Cerebellar cortex (tissue), 1 donor: ENCODE results near the gene GRIN2C.

ENCODE experiments used
- DNase-seq: peaks from one replicate; pipeline ENCODE4 v3.0.0-alpha.2; 2015; ENCODE audit warnings: low spot score

Gene GRIN2C

DNA sequence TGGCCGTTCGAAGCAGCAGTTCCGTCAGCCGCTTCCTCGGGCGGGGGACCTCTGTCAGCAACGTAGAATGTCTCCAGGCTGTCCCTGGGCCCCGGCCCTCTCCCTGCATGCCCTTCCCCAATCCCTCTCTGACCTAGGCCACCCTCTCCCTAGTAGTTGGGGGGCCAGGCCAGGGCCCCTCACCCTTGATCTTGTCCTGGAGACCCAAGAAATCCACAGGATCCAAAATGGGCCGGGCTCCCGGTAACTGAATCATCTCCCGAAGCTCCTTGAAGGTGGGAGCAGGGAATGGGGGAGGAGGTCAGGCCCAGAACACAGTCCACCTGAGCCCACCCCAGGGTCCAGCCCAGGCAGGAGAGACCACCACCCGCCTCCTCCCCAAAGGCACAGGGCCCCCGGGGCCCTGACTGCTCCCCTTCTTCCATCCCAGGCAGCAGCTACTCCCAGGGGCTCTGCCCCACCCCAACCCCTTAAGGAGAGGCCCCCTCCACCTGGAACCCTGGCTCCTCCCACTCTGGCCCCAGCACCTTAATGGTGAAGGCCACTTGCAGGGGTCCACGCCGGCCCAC is 4.7 kb upstream of the GRIN2C start:
- no peak for DNase-seq

DNA sequence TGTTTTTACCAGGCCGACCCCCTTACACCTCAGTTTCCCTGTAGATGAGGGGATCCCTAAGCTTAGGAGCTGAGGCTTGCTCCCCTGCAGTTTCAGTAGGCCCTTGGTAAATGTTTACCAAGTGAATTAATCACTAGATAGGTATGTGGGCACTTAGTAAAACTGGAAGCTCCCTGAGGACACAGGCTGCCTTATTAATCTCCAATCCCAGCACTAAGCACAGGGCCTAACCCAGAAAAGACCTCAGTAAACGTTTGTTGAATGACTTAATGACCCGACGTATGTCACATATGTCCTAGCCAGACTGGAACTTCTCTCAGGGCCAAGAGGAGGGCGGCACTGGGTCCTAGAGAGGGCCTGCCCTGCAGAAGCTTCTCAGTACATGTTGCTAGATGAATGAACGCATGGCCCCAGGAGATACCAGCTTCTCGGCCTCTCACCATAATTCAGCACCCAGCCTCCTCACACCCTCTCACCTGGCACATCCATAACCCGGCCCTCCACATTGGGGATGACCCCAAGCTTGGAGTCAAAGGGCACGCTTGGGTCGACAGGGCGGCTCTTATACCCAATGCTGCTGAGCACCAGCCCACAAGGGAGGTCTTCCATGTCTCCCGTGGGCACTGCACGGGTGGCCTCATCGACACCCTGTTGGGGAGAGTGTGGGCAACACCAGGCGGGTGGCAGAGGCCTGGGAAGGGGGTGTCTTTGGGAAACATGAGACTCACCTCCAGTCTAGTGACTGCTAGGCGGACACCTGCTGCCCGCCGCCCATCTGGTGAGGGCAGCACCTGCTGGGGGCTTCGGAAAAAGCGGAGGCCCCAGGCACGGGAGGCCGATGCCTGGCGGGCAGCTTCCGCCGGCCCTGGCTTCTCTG is 4.0 kb upstream of the GRIN2C start:
- peak; percentile 50 for DNase-seq

DNA sequence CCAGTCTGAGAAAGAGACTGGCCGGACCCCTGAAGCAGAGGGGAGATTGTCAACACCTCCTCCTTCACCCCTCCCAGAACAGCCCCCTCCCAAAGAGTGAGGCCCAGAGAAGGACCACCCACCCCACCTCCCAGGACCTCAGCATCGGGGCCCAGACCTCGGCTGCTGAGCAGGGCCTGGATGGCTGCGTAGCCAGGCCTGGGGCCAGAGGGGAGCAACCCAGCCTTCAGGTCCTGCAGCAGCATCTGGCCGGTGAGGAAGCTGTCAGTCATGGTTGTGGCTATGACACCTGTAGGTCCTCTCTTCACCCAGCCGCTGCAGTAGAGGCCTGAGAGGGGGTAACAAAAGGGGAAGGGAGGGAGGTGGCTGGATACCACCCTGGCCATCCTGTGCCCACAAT is 3.2 kb upstream of the GRIN2C start:
- DNase-seq = no peak

GRCh38 chr17:74862108-74862901 is 2.6 kb upstream of the GRIN2C start:
- DNase-seq = peak; percentile 88

GRCh38 chr17:74861662-74862107 is 2.0 kb upstream of the GRIN2C start:
- no peak for DNase-seq

- no peak for DNase-seq
These were observed 1.4 kb upstream of the GRIN2C start for GRCh38 chr17:74860872-74861661.

- no peak for DNase-seq
These were observed 665 bp upstream of the GRIN2C start for GRCh38 chr17:74860229-74860871.

- DNase-seq = peak; percentile 60
These were observed 820 bp downstream of the GRIN2C start for GRCh38 chr17:74858672-74859458.

GRCh38 chr17:74857191-74857590 is 2.5 kb downstream of the GRIN2C start:
- peak; percentile 49 for DNase-seq

DNA sequence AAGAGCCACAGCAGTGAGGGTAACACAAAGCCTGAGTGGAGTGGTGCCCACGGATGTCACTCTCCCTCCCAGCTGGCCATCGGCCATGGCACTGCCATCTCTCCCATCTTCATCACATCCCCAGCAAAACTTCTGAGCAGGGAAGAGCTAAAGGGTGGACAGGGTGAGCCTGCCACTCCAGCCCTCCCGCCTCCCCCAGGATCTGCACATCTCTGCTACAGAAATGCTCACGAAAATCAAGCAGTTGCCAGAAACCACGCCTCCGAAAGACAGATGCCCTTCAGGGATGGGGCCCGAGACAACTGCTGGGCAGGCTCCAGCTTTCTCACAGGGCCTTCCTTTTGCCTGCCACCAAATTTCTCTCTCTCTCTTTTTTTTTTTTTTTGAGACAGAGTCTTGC is 3.6 kb downstream of the GRIN2C start:
- DNase-seq = peak; percentile 88

- DNase-seq = no peak
These were observed 4.4 kb downstream of the GRIN2C start for GRCh38 chr17:74855323-74855722.

- DNase-seq = no peak
These were observed 4.9 kb downstream of the GRIN2C start for GRCh38 chr17:74854792-74855191.

DNA sequence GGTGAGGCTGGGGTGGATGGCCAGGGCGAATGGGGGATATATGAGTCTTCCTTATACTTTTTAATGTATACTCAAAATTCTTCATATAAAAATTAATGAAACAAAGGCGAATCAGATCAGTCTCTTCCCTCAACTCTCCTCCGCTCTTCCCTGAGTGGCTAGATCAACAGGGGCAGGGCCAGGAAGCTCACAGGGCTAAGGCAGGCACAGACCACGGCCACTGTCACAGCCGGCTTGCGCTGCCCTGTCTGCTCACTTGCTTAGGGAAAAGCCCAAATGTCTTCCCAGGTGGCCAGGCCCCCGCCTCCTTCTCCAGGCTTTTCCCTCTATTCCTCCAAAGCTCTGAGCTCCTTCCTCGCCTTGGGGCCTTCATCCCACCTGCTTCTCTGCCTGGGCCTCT is 6.0 kb downstream of the GRIN2C start:
- peak; percentile 73 for DNase-seq

- no peak for DNase-seq
These were observed 6.7 kb downstream of the GRIN2C start for GRCh38 chr17:74853048-74853397.

DNA sequence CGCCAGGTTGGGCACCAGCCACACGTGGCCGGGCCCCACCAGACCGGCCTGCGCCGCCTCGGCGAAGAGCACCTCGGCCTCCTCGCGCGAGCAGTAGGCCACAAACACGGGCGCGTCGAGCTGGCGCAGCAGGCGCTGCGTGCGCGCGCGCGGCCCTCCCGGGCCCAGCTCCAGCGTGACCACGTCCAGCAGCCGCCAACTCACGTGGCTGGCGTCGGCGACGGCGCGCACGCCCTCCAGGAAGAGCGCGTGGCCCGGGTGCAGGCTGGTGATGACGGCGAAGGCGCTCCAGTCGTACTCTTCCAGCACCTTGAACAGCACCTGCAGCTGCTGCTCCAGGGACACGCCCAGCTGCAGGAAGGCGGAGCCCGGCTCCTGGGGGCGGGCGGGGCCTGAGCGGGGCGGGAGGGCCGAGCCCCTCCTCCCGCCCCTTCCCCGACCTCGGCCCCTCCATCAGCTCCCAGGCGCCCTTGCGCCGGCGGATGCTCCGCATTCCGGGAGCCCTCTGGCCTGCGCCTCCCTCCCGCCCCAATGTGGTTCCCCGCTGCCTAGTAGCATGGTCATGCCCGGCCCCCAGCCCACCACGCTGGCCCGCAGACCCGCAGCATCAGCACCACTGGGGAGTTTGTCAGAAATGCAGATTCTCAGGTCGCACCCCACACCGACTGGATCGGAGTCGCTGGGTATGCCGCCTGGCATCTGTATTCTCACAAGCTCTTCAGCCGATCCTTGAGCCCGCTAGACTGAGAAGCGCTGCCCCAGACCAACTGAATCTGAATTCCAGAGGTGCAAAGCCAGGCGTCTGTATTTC is 7.2 kb downstream of the GRIN2C start:
- no peak for DNase-seq

DNA sequence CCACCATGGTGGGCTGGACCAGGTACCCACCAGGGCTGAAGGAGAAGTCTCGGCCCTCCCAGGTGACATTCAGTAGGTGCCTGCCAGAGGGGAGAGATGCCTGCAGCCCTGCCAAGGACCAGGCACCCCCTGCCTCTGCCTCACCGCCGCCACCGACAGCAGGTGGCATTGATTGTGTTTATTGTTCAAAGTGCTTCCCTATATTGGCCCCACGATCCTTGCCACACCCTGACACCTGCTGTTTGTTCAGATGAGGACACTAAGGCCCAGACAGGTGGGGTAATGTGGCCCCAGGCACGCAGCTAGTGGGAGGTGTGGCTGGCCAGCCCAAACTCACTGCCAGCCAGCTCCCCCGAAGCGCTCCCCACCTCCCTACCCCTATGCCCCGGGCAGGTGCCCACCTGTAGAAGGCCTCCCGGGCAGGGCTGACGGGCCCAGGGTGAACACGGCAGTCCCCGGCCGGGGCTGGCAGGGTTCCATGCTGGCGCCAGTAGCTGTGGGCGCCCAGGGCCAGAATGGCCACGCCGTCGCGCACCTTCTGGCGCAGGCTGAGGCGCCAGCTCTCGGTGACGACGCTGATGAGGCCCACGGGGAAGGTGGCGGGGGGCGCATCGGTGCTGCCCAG is 8.0 kb downstream of the GRIN2C start:
- no peak for DNase-seq

GRCh38 chr17:74850914-74851313 is 8.8 kb downstream of the GRIN2C start:
- no peak for DNase-seq

GRCh38 chr17:74850310-74850709 is 9.4 kb downstream of the GRIN2C start:
- DNase-seq = no peak

DNA sequence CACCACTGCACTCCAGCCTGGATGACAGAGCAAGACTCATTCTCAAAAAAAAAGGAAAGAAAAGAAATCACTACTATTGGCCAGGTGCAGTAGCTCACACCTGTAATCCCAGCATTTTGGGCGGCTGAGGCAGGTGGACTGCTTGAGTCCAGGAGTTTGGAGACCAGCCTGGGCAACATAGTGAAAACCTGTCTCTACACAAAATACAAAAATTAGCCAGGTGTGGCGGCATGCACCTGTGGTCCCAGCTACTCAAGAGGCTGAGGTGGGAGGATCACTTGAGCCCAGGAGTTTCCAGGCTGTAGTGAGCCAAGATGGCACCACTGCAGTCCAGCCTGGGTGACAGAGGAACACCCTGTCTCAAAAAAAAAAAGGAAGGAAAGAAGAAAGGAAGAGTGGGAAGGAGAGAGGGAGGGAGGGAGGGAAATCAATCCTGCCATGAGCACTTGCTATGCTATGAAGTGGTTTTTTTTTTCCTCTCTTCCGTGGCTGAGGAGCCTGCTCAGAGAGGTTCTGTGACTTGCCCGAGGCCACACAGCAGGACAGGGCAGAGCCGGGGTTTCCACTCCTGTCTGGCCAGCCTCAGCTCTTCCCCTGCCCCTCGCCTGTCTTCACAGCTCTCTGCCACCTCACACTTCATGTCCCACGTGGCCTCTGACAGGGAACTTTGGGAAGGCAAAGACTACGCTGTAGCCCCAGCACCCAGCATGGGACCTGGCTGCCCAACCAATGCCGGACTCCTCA is 10.9 kb downstream of the GRIN2C start:
- DNase-seq = no peak
